Measurements from ENCODE around the gene SMIM22.

The SMIM22 gene

DNA sequence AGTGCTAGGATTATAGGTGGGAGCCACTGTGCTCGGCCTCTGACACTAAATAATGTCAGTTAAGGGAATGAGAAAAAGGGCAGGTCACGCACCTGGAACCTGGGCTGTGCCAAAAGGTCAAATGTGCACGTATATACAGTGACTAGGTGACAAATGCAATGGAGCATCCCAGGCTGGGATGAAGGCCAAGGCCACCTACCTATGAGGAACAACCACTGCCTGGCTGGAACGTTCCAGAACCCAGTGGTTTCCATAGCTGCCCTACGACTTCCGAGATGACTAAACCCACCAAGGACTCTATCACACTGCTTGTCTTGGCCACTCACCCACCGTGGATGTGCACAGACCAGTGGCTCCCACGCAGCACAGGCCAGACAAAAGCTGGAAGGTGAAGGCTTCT, 44.3 kb upstream of the SMIM22 start:
- TF ChIP-seq, protein P1, sequence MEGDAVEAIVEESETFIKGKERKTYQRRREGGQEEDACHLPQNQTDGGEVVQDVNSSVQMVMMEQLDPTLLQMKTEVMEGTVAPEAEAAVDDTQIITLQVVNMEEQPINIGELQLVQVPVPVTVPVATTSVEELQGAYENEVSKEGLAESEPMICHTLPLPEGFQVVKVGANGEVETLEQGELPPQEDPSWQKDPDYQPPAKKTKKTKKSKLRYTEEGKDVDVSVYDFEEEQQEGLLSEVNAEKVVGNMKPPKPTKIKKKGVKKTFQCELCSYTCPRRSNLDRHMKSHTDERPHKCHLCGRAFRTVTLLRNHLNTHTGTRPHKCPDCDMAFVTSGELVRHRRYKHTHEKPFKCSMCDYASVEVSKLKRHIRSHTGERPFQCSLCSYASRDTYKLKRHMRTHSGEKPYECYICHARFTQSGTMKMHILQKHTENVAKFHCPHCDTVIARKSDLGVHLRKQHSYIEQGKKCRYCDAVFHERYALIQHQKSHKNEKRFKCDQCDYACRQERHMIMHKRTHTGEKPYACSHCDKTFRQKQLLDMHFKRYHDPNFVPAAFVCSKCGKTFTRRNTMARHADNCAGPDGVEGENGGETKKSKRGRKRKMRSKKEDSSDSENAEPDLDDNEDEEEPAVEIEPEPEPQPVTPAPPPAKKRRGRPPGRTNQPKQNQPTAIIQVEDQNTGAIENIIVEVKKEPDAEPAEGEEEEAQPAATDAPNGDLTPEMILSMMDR (conservative IDR thresholded peaks at IDR 0.05): no peak
- H3K27ac ChIP-seq: no peak overlapping the region

DNA sequence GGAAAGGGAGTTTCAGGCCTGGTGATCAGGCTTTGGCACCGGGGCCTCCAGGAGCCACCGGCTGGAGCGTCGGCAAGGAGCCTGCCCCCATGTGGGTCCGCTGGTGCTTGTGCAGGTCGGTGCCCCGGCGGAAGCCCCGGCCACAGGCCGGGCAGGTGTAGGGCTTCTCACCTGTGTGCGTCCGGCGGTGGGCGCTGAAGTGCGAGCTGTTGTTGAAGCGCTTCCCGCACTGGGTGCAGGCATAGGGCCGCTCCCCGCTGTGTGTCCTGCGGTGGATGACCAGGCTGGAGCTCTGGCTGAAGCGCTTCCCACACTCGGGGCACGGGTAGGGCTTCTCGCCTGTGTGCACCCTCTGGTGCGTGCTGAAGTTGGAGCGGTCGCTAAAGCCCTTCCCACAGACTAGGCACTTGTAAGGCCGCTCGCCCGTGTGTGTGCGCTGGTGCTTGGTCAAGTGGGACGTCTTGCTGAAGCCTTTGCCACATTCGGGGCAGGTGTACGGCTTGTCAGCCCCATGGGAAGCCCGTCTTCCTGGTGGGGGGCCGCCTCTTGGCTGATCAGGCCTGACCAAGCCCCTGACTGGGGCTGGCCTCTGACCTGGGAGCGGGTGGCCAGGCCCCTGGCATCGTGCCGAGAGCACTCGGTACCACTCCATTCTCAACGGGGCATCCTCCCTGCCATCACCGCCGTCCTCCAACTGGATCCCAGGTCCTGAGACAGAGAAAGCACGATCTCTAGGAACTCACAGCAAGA, 42.6 kb upstream of the SMIM22 start:
- TF ChIP-seq, protein P1 (conservative IDR thresholded peaks at IDR 0.05): no peak
- H3K27ac ChIP-seq: no peak overlapping the region

DNA sequence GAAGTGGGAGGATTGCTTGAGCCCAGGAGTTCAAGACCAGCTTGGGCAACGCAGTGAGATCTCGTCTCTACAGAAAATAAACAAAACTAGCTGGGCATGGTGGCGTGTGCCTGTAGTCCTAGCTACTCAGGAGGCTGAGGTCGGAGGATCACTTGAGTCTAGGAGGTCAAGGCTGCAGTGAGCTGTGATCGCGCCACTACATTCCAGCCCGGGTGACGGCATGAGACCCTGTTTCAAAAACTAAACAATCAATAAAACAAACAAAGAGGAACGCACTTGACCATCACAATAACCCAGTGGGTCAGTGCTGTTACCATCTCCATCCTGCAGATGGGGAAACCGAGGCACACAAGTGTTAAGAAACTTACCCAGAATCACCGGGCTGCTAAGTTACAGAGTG, 41.9 kb upstream of the SMIM22 start:
- TF ChIP-seq, protein P1 (conservative IDR thresholded peaks at IDR 0.05): no peak
- H3K27ac ChIP-seq: no peak overlapping the region

DNA sequence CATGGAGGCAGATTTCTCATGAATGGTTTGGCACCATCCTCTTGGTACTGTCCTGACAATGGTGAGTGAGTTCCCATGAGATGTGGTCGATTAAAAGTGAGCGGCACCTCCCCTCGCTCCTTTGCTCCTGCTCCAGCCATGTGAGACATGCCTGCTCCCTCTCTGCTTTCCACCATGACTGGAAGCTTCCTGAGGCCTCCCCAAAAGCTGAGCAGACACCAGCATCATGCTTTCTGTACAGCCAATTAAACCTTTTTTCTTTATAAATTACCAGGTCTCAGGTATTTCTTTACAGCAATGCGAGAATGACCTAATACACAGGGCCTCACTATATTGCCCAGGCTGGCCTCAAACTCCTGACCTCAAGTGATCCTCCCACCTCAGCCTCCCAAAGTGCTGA, 40.3 kb upstream of the SMIM22 start:
- no peak overlapping the region for H3K27ac ChIP-seq
- TF ChIP-seq, protein P1 (conservative IDR thresholded peaks at IDR 0.05): no peak

DNA sequence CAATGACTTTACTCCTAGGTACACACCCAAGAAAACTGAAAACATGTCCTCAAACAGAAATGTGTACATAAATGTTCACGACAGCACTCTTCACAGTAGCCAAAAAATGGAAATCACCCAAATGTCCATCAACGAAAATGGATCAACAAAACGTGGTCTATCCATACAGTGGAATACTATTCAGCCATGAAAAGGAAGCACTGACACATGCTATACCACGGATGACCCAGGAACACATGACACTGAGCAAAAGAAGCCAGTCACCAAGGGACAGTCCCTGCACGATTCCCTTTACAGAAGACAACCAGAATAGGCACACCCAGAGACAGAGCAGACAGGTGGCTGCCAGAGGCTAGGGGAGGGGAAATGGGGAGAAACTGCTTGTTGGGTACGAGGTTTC, 39.5 kb upstream of the SMIM22 start:
- no peak overlapping the region for H3K27ac ChIP-seq
- TF ChIP-seq, protein P1 (conservative IDR thresholded peaks at IDR 0.05): no peak

DNA sequence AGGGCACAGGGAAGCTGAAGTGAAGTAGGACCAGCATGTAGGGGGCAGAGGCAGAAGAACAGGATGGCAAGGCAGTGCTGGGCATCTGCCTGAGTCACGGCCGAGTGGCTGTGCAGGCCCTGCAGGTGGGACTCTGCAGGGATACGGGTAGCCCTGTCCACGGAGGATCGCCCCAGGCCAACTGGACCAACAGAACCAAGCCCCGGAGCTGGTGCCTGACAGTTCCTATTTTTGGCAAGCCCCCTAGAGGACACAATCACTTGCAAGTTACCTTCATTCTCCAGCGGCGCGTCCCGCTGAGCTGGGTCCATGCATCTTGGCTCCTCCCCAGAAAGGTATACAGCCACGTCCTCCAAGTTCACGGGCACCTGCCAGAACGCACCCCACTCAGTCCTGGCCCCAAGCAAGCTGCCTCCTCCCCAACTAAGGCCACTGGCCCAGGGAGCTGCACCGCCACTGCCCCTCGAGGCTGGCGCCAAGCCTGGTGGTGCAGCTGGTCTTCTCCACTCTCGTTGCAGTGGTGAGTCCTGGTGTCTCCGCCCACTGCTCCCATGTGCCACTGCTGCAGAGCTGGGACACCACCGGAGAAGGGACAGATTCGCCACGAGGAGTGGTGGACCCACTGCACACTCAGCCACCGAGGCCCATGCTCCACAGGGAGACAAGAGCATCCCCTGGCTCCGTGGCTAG, 34.8 kb upstream of the SMIM22 start:
- TF ChIP-seq, protein P1 (conservative IDR thresholded peaks at IDR 0.05): no peak
- no peak overlapping the region for H3K27ac ChIP-seq

DNA sequence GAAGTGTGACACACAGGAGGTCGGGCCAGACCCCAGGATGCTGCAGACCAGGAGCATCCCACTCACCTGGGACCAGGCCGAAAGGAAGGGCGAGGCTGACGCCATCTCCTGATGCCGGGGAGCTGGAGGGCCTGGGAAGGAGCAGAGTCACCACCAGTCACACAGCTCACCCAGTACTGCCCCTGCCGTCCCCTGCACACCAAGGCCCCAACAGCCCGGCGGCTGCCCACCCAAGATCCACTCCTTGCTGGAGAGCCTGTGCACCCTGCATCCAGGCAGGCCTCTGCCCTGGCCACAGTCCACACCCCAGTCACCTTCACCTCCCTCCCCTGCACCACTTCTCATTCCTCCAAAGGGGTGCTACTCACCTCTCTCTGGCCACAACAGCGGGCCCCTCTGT, 33.0 kb upstream of the SMIM22 start:
- H3K27ac ChIP-seq: no peak overlapping the region
- TF ChIP-seq, protein P1 (conservative IDR thresholded peaks at IDR 0.05): no peak
